Spleen (tissue), 13 donors: Measurements from ENCODE around the gene CGRRF1. TPM values are rescaled to one million over a fixed set of nuclear protein-coding genes. Genes with fewer than 3 reads are reported as not detected.

Experiments
- DNase-seq: peaks from one replicate; pipeline ENCODE4 v3.0.0-alpha.2; 2020
- H3K27ac ChIP-seq, 8 donors: fragments of 200-600 bp; sonication (generic) in 7 of 8; 1 replicate in 4 of 8; 2 replicates in 4 of 8; pipeline versions ENCODE4 v1.5.0 to v1.8.0; 2016 to 2021; ENCODE audit warnings: inconsistent platforms in 4 of 8, mild to moderate bottlenecking in 4 of 8, moderate library complexity in 1 of 8
- H3K27me3 ChIP-seq, 7 donors: fragments of 200-600 bp; sonication (generic) in 6 of 7; replicated peaks in 1 of 7; 1 replicate in 4 of 7; 2 replicates in 3 of 7; pipeline versions ENCODE4 v1.5.0 to v1.8.0; 2016 to 2021; ENCODE audit warnings: inconsistent platforms in 3 of 7, mild to moderate bottlenecking in 1 of 7
- H3K36me3 ChIP-seq, 6 donors: fragments of 200-600 bp; sonication (generic) in 5 of 6; 1 replicate in 4 of 6; 2 replicates in 2 of 6; pipeline versions ENCODE4 v1.5.0 to v1.8.0; 2016 to 2021; ENCODE audit warnings: inconsistent platforms in 2 of 6
- H3K4me1 ChIP-seq, 6 donors: fragments of 200-600 bp; sonication (generic) in 5 of 6; 1 replicate in 3 of 6; 2 replicates in 3 of 6; pipeline versions ENCODE4 v1.5.0 to v1.8.0; 2016 to 2021; ENCODE audit warnings: inconsistent platforms in 3 of 6
- H3K4me3 ChIP-seq, 8 donors: fragments of 200-600 bp; sonication (generic) in 7 of 8; 1 replicate in 4 of 8; 2 replicates in 4 of 8; pipeline versions ENCODE4 v1.5.0 to v1.8.0; 2016 to 2021; ENCODE audit warnings: inconsistent platforms in 4 of 8, mild to moderate bottlenecking in 4 of 8, moderate library complexity in 2 of 8
- H3K9me3 ChIP-seq, 8 donors: fragments of 200-600 bp; sonication (generic) in 7 of 8; 1 replicate in 4 of 8; 2 replicates in 4 of 8; pipeline versions ENCODE4 v1.5.0 to v1.8.0; 2016 to 2021; ENCODE audit warnings: inconsistent platforms in 4 of 8
- CTCF ChIP-seq, 11 experiments: fragments of 200-600 bp in 7 of 11; fragments of 450-650 bp in 4 of 11; sonication (generic) in 4 of 11; IDR thresholded peaks in 8 of 11; conservative IDR thresholded peaks in 3 of 11; 1 replicate in 7 of 11; 2 replicates in 4 of 11; pipeline versions ENCODE4 v1.4.0 to v1.8.0; 2016 to 2021; ENCODE audit warnings: antibody characterized with exemption in 11 of 11, inconsistent platforms in 4 of 11, mild to moderate bottlenecking in 1 of 11
- POLR2A ChIP-seq, 3 donors: fragments of 450-650 bp; IDR thresholded peaks; one replicate each; pipeline ENCODE4 v1.5.1; 2017; ENCODE audit warnings: antibody characterized with exemption in 3 of 3, mild to moderate bottlenecking in 1 of 3
- POLR2AphosphoS5 ChIP-seq, 3 donors: sonication (generic); formaldehyde crosslinking; IDR thresholded peaks; one replicate each; pipeline ENCODE4 v1.5.1; 2017; ENCODE audit warnings: antibody characterized with exemption in 3 of 3
- WGBS, 5 donors: extraction: QIAGEN DNeasy Blood & Tissue Kit in 3 of 5; methylation state at CpG; one replicate each; pipeline versions ENCODE4 v1.1.5 to v1.1.7; 2013 to 2018; 5-methylcytosine and 5-hydroxymethylcytosine counted together
- intact Hi-C: fragments of 100-400 bp; cut with DNase I; formaldehyde crosslinking; loops from one replicate; pipeline ENCODE4 v1.15.0; 2023; ENCODE audit warnings: low total_unique reads
- long read RNA-seq, 2 donors: transcript quantifications; one replicate each; lab custom pipeline, GENCODE V29; 2026
- polyA plus RNA-seq, 3 donors: library from polyadenylated mRNA; stranded (reverse); fragments of 200-250 nt; gene quantifications; one replicate each; pipeline ENCODE4 v1.2.1, GENCODE V29; 2013
- total RNA-seq, 7 donors: library from RNA; depleted of rRNA in 3 of 7; stranded (reverse); fragments of >200 nt in 3 of 7; fragmentation: NEBNext Ultra II Directional in 4 of 7; extraction: Animal tissue kit (Norgen Biotek cat#: 25700) in 4 of 7; gene quantifications; one replicate each; pipeline versions ENCODE4 v1.1.0 to v1.2.1, GENCODE V29; 2016 to 2021
- donor health status: healthy with polysubstance abuse.
- donor health status: DM: no; HTN: no; CAD: no; lungs with moderate emphysema.
- donor health status: DM: no; HTN: no; CAD: no.
- donor health status: Bipolar disorder and iron deficiency.
- donor health status: healthy.
- donor health status: DM: no; HTN: no; CAD: no.
- donor health status: DM: yes; HTN: yes; CAD: no.

Gene CGRRF1
- total RNA-seq: 10 to 100 TPM; 11.3 to 19.4 (median 16.3) TPM
- polyA plus RNA-seq: 10 to 100 TPM; 13.3 to 19.8 (median 19.5) TPM
- long read RNA-seq, donor 1, transcript CGRRF1-201 (6 exons, 2,057 nt): major isoform, 6 of 7 reads
- long read RNA-seq, donor 1, partial matches to known transcripts: 0 of 7 reads
- long read RNA-seq, donor 1, other reads (novel, unspliced or antisense): 0 of 7 reads
- long read RNA-seq, donor 2, partial matches to known transcripts: 0 of 4 reads
- long read RNA-seq, donor 2, other reads (novel, unspliced or antisense): 0 of 4 reads

GRCh38 chr14:54509546-54510501 lies at the start of gene CGRRF1:
Gene CGRRF1, plus strand, starts transcription at chr14:54509906. Its CDS starts 54 bp downstream, at chr14:54509960.
- peaks cover 0 to 6% (median 0%) of the 10 kb centered on the region in 6 donors for H3K36me3 ChIP-seq
- WGBS, 5 donors: 0% methylated on average over 8 to 66 of the region's 66 CpGs
- peak; percentile 99 for DNase-seq
- intact Hi-C loops: no loop called here
- peak within 1 kb of the TSS; percentile 72 to 99 (median 86) for H3K4me3 ChIP-seq
- H3K27me3 ChIP-seq: no peaks in the 10 kb centered on the region
- H3K4me1 ChIP-seq: peaks cover 5 to 50% (median 33%) of the 10 kb centered on the region in 6 donors
- H3K27ac ChIP-seq: peak within 1 kb of the TSS; percentile 55 to 90 (median 84)
- peaks cover 0 to 2% (median 0%) of the 10 kb centered on the region in 8 donors for H3K9me3 ChIP-seq
- TF ChIP-seq POLR2A (IDR thresholded peaks at IDR 0.05) (peak in 1 of 3 donors; percentile 55), CTCF (IDR thresholded peaks at IDR 0.05 in 8 of 11, conservative IDR thresholded peaks at IDR 0.05 in 3 of 11) (peak in 10 of 11 experiments; percentile 59 to 88 (median 79)), POLR2AphosphoS5 (IDR thresholded peaks at IDR 0.05) (peak; percentile 88 to 94 (median 92))

GRCh38 chr14:54462048-54462447 lies 47.7 kb upstream of the CGRRF1 start:
- H3K9me3 ChIP-seq: peaks cover 0 to 19% (median 10%) of the 10 kb centered on the region in 8 donors
- intact Hi-C loops: no loop called here
- 70 to 90% (median 75%) methylated on average over 5 of the region's 5 CpGs for WGBS, 5 donors

GRCh38 chr14:54465654-54466053 lies 44.1 kb upstream of the CGRRF1 start:
- 73 to 86% (median 79%) methylated on average over 4 of the region's 4 CpGs for WGBS, 5 donors
- no peak overlapping the region for H3K4me3 ChIP-seq
- intact Hi-C loops: no loop called here
- TF ChIP-seq CTCF (IDR thresholded peaks at IDR 0.05 in 8 of 11, conservative IDR thresholded peaks at IDR 0.05 in 3 of 11): no peak
- TF ChIP-seq POLR2A (IDR thresholded peaks at IDR 0.05): no peak
- no peak for TF ChIP-seq POLR2AphosphoS5 (IDR thresholded peaks at IDR 0.05)
- DNase-seq: no peak
- peaks cover 0 to 20% (median 14%) of the 10 kb centered on the region in 8 donors for H3K9me3 ChIP-seq
- H3K4me1 ChIP-seq: no peaks in the 10 kb centered on the region
- no peak overlapping the region for H3K27ac ChIP-seq
- no peaks in the 10 kb centered on the region for H3K27me3 ChIP-seq
- peaks cover 0 to under 1% (median 0%) of the 10 kb centered on the region in 6 donors for H3K36me3 ChIP-seq

More at GRCh38 chr14:54462048-54462447, 47.7 kb upstream of the CGRRF1 start:
- TF ChIP-seq POLR2A (IDR thresholded peaks at IDR 0.05) (no peak), CTCF (IDR thresholded peaks at IDR 0.05 in 8 of 11, conservative IDR thresholded peaks at IDR 0.05 in 3 of 11) (no peak), POLR2AphosphoS5 (IDR thresholded peaks at IDR 0.05) (no peak)
- no peaks in the 10 kb centered on the region for H3K36me3 ChIP-seq
- no peak overlapping the region for H3K27ac ChIP-seq
- no peaks in the 10 kb centered on the region for H3K4me1 ChIP-seq
- H3K4me3 ChIP-seq: no peak overlapping the region
- no peaks in the 10 kb centered on the region for H3K27me3 ChIP-seq
- DNase-seq: no peak
